Stimulated activated CD8-positive, alpha-beta memory T cell treated with anti-CD3 and anti-CD28 coated beads, Interleukin-12 subunit alpha, Interleukin-12 subunit beta, amount 100 ng/mL, for 24 hours (primary cell): Measurements from ENCODE around the gene MGAT3.
"Not testable (repeated sequence)": the region's sequence is repeated elsewhere in the genome, so short reads cannot be mapped to it uniquely, and the experiment has no call there.

Source experiments
- DNase-seq: peaks from one replicate; pipeline ENCODE4 v3.0.0-alpha.2; 2020; ENCODE audit errors: extremely low read depth

MGAT3 gene

GRCh38 chr22:39456522-39457197 lies at the start of gene MGAT3:
Gene MGAT3, plus strand, starts transcription at chr22:39457012. Its CDS starts 30,336 bp downstream, at chr22:39487348.
- no peak for DNase-seq

- DNase-seq = no peak
These were observed 48.6 kb upstream of the MGAT3 start for GRCh38 chr22:39408173-39408572.

- DNase-seq = no peak
These were observed 48.0 kb upstream of the MGAT3 start for GRCh38 chr22:39408807-39409206.

GRCh38 chr22:39409516-39410029 lies 47.2 kb upstream of the MGAT3 start:
- DNase-seq = no peak

GRCh38 chr22:39410264-39410663 lies 46.5 kb upstream of the MGAT3 start:
- no peak for DNase-seq

GRCh38 chr22:39411828-39412365 lies 44.9 kb upstream of the MGAT3 start:
- DNase-seq = not testable (repeated sequence)

GRCh38 chr22:39413204-39413603 lies 43.6 kb upstream of the MGAT3 start:
- not testable (repeated sequence) for DNase-seq

GRCh38 chr22:39414377-39414776 lies 42.4 kb upstream of the MGAT3 start:
- DNase-seq = no peak

- DNase-seq = no peak
These were observed 41.9 kb upstream of the MGAT3 start for GRCh38 chr22:39414886-39415285.

- DNase-seq = no peak
These were observed 41.3 kb upstream of the MGAT3 start for GRCh38 chr22:39415506-39415905.

- no peak for DNase-seq
These were observed 40.5 kb upstream of the MGAT3 start for GRCh38 chr22:39416319-39416718.

- no peak for DNase-seq
These were observed 39.2 kb upstream of the MGAT3 start for GRCh38 chr22:39417641-39418040.

- DNase-seq = no peak
These were observed 38.1 kb upstream of the MGAT3 start for GRCh38 chr22:39418696-39419095.

- DNase-seq = no peak
These were observed 37.7 kb upstream of the MGAT3 start for GRCh38 chr22:39419096-39419495.

- DNase-seq = no peak
These were observed 36.9 kb upstream of the MGAT3 start for GRCh38 chr22:39419911-39420310.

GRCh38 chr22:39421691-39422090 lies 35.1 kb upstream of the MGAT3 start:
- DNase-seq = no peak

GRCh38 chr22:39422101-39422500 lies 34.7 kb upstream of the MGAT3 start:
- no peak for DNase-seq

- DNase-seq = no peak
These were observed 34.1 kb upstream of the MGAT3 start for GRCh38 chr22:39422721-39423120.

GRCh38 chr22:39423976-39424375 lies 32.8 kb upstream of the MGAT3 start:
- DNase-seq = no peak

GRCh38 chr22:39426380-39427043 lies 30.3 kb upstream of the MGAT3 start:
- DNase-seq = no peak

- DNase-seq = no peak
These were observed 28.8 kb upstream of the MGAT3 start for GRCh38 chr22:39427751-39428596.

GRCh38 chr22:39428597-39429071 lies 28.2 kb upstream of the MGAT3 start:
- no peak for DNase-seq
